LNCAP (cell line): Measurements from ENCODE around the gene EIF3F.

Experiments used
- CTCF ChIP-seq: fragments of 450-650 bp; IDR thresholded peaks from 2 replicates; pipeline ENCODE4 v1.5.1; 2017; ENCODE audit warnings: mild to moderate bottlenecking

EIF3F gene

GRCh38 chr11:7965386-7965785 is 21.8 kb upstream of the EIF3F start, which contains the start of gene NLRP10:
Gene NLRP10, minus strand, starts transcription at chr11:7965447. Its CDS starts 1,952 bp downstream, at chr11:7963495.
- no peak for TF ChIP-seq CTCF

GRCh38 chr11:7967097-7967496 is 20.0 kb upstream of the EIF3F start:
- TF ChIP-seq CTCF = no peak

DNA sequence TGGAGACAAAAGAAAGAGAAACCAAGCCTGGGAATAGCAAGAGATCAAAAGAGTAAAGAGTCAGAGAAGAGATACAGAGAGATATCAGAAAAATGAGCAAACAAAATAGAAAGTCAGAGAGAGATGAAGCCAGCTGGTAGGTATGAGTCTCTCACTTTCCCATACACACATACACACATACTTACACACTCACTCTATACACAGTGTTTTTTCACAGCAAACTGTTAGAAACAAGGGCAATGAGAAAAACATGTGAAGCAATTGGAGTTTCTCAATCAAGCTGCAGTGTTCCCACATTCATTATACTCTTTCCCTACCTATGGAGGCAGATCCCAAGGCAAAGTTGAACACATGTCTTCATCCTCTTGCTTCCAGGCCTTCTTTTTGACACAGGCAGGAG is 19.3 kb upstream of the EIF3F start:
- TF ChIP-seq CTCF = no peak

- TF ChIP-seq CTCF = no peak
Measured at GRCh38 chr11:7968686-7969085, 18.5 kb upstream of the EIF3F start.

DNA sequence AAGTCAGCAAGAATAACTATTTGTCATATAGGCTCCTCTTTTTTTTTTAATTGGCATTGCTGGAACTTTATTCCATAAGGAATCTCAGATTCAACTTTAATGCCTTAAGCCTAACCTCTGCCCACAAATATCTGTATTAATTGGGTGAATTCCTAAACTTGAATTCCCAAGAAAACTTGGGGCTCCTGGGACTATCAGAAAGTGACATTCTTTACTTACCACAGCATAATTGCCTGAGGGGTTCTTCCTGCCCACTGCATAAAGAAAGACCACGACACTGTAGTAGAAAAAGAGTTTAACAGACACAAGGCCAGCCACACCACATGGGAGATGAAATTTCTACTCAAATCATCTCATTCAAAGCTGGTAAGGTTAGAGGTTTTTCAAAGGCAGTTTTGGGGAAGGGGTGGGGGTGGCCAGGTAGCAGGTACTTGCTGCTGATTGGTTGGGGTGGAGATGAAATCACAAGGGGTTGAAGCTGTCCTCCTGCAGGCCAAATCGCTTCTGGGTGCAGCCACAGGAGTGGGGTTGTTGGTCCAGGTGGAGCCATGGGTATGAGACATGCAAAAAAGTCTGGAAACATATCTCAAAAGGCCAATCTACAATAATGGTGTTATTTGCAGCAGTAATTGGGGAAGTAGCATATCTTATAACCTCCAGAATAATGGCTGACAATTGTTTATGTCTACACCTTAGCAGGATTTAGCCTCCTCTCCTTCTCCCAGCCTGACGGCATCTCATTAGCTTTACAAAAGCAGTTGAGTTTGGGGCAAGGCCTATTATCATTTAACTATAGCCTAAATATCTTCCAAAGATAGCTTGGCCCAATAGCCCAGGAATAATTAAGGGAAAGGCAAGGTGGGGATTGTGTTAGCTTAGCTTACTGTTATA is 17.1 kb upstream of the EIF3F start:
- no peak for TF ChIP-seq CTCF

DNA sequence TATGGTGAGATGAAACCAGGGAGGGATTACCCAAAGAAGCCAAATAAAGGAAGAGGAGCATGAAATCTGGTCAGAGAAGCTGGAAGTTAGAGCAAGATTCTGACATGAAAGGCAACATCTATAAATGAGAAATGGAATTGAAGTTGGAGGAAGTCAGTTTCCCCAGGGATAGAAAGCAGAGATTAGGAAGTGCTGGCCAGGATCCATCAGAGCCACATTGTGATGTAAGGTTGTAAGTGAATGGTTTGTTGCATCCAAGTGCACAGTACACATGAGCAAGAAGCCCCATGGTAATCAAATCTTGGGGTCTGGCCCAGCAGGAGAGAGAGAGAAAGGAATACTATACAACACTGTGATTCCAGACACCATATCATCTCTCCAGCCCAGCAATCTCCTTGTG is 15.3 kb upstream of the EIF3F start:
- TF ChIP-seq CTCF = no peak

- no peak for TF ChIP-seq CTCF
Measured at GRCh38 chr11:7973011-7973410, 14.1 kb upstream of the EIF3F start.
